ENCODE measurements around the gene SRP68.
A peak's percentile ranks its signal among the peaks of the same experiment; 100 is the strongest.

The SRP68 gene

DNA sequence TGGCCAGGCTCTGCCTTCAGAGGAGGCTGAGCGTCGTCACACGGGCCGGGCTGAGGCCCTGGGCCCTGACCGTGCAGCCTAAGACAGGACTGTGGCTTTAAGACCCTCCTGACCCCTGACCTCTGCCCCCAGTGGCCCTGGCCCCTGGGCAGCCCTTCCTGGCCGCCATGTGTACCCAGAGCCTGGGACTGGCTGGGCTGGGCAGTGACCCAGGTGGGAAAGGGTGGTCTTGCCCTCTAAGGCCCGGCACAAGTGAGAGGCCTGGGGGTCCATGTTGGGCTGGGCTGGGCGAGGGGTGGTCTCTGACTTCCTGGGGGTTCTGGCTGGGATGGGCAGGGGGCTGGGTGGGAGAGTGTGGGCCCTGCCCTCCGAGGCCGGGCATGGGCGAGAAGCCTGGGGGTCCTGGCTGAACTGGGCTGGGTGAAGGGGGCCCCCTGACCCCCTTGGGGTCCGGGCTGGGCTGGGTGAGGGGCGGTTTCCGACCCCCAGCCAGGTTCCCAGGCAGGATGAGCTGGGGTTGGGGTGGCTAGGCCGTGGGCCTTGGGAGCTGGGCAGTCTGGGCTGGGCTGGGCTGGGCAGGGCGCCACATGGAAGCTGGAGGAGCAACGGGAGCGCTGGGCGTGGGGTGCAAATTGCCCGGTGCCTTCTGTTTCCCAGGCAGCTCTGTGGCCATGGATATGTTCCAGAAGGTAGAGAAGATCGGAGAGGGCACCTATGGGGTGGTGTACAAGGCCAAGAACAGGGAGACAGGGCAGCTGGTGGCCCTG lies 71.4 kb downstream of the SRP68 start, which contains the start of gene CDK3:
TSS of gene CDK3 (plus strand) at position 101 of the 767 bp plus-strand sequence. CDS start at position 672, 571 bp downstream.
- no peak for DNase-seq (ENCODE audit: low read depth in 2 of 3, low spot score in 1 of 3)

DNA sequence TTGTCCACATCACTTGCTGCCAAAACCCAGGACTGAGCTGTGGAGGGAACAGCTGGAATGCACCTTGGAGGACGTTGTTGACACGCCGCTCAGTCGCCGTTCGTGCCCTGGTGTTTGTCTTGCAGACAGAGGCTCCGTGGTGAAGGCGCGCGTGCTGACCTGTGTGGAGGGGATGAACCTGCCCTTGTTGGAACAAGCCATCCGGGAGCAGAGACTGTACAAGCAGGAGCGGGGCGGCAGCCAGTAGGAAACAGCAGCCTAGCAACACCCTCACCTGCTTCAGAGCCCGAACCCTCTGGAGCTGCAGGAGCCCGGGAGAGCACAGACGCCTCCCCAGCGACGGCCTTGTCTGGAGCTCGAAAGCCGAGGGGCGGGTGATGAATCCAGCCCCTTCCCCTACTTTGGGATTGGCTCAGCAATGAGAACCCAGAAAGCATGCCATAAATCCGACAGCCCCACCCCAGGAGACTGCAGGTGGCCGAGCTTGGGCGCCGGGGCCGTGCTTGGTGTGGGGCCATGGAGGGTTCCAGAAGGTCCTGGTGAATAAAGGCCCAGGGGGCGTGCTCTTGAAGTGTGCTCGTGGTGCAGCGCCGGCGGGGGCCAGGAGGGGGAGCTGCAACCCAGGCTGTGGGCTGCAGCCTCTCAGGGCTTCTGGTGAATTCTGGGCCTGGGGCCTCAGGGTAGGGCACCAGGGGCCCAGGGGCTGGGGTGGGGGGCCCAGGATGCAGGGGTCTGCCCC lies 72.1 kb downstream of the SRP68 start:
- peak; percentile 36 to 73 (median 52) for DNase-seq (ENCODE audit: low read depth in 2 of 3, low spot score in 1 of 3)

DNA sequence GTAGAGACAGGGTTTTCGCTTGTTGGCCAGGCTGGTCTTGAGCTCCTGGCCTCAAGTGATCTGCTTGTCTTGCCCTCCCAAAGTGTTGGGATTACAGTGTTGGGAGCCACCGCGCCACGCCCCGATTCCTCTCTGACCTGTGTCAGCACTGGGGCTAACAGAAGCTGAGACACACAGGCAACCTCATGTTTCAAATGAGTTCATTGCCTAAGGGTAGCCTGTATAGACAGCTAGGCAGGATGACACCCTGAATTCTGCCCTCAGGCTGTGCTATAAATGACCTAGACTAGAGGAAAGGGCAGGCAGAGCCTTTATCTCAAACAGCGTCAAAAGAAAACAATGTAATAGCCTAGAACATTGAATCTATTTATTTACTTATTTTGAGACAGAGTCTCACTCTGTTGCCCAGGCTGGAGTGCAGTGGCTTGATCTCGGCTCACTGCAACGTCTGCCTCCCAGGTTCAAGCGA lies 74.0 kb downstream of the SRP68 start:
- no peak for DNase-seq (ENCODE audit: low read depth in 2 of 3, low spot score in 1 of 3)

GRCh38 chr17:75996665-75997590 lies 75.4 kb downstream of the SRP68 start:
- DNase-seq (ENCODE audit: low read depth in 2 of 3, low spot score in 1 of 3) = peak in 1 of 3 donors; percentile 50

DNA sequence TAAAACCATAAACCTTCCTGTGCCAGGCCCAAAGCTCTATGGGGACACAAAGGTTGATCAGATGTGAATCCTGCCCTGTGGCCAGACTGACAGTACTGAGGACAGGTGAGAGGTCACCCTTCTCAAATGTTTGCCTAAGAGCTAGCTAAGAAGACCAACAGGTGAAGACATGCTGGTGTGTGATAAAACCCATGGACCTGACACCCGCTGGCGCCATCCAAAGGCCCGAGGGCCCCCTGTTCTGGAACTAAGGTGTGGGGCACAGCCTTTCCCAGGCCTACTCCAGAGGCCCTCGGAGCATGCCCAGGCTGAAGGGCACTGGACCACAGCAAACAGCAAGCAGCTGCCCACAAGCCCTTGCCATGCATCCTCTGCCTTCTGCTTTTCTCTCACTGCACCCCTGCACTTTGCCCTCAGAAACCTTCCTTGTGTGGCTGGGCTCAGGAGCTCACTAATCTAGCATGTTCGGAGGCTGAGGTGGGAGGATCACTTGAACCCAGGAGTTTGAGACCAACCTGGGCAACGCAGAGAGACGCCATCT lies 76.9 kb downstream of the SRP68 start:
- DNase-seq (ENCODE audit: low read depth in 2 of 3, low spot score in 1 of 3) = no peak

DNA sequence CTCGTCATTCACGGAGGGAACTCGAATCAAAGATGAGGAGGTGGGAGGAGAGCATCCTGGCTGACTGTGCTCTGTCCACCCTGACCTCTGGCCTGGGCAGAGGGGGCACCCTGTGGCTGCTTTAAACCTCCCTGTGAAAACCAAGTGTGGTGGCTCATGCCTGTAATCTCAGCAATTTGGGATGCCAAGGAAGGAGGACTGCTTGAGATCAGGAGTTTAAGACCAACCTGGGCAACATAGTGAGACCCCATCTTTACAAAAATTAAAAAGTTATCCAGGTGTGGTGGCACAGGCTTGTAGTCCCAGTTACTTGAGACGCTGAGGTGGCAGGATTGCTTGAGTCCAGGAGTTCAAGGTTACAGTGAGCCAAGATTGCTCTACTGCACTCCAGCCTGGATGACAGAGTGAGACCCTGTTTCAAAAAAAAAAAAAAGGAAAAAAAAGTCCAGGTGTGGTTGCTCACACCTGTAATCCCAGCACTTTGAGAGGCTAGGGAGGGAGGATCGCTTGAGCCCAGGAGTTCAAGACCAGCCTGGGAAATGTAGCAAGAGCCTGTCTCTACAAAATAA lies 77.4 kb downstream of the SRP68 start:
- DNase-seq (ENCODE audit: low read depth in 2 of 3, low spot score in 1 of 3) = no peak

DNA sequence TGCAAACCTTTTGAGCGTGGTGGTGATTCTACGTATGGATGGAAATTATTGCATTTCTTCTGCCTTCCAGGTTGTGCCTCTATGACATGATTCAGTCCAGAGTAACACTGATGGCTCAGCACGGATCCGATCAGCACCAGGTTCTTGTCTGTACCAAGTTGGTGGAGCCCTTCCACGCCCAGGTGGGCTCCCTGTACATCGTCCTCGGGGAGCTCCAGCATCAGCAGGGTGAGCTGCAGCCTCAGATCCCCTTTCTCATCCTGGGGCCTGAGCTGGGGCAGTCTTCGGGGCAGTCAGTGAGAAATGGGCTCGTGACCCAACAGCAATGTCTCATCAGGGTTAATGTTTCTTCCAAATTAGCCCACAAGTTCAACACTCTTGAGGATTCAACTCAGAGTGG lies 80.9 kb downstream of the SRP68 start:
- no peak for DNase-seq (ENCODE audit: low read depth in 2 of 3, low spot score in 1 of 3)
